DMS 273 (cell line): Measurements from ENCODE around the gene NAA10.

Experiments
- DNase-seq: peaks from one replicate; lab custom pipeline; 2025; ENCODE audit not compliant: unreplicated experiment; lab: John Stamatoyannopoulos, UW

Gene NAA10

GRCh38 chrX:153885968-153886903 is 48.6 kb downstream of the NAA10 start, which contains the start of gene L1CAM:
Gene L1CAM (minus strand): TSS chrX:153886173. CDS start chrX:153875836, 10,337 bp downstream.
- DNase-seq: peak; percentile 69

- DNase-seq: peak; percentile 68
These were observed 49.5 kb downstream of the NAA10 start for GRCh38 chrX:153885208-153885787.

GRCh38 chrX:153884590-153884989 is 50.2 kb downstream of the NAA10 start:
- peak; percentile 84 for DNase-seq

GRCh38 chrX:153884136-153884535 is 50.7 kb downstream of the NAA10 start:
- DNase-seq: peak; percentile 78

GRCh38 chrX:153883163-153883843 is 51.5 kb downstream of the NAA10 start:
- DNase-seq: peak; percentile 55

- no peak for DNase-seq
These were observed 52.3 kb downstream of the NAA10 start for GRCh38 chrX:153882557-153882956.

GRCh38 chrX:153882086-153882498 is 52.7 kb downstream of the NAA10 start:
- DNase-seq: peak; percentile 60

GRCh38 chrX:153881281-153881680 is 53.6 kb downstream of the NAA10 start:
- DNase-seq: peak; percentile 63

- peak; percentile 65 for DNase-seq
These were observed 54.4 kb downstream of the NAA10 start for GRCh38 chrX:153880440-153880815.

GRCh38 chrX:153879741-153880439 is 54.9 kb downstream of the NAA10 start:
- DNase-seq: peak; percentile 51
